Activated gamma-delta T cell (primary cell): ENCODE measurements around the gene ZRANB2.

Experiments
- DNase-seq: peaks from one replicate; lab custom pipeline; 2025; lab: John Stamatoyannopoulos, UW
- total RNA-seq, 2 donors: gene quantifications; one replicate each; lab custom pipeline; 2026; lab: John Stamatoyannopoulos, UW

The ZRANB2 gene, protein sequence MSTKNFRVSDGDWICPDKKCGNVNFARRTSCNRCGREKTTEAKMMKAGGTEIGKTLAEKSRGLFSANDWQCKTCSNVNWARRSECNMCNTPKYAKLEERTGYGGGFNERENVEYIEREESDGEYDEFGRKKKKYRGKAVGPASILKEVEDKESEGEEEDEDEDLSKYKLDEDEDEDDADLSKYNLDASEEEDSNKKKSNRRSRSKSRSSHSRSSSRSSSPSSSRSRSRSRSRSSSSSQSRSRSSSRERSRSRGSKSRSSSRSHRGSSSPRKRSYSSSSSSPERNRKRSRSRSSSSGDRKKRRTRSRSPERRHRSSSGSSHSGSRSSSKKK
- total RNA-seq: 147 to 159 reads per million in 2 donors

DNA sequence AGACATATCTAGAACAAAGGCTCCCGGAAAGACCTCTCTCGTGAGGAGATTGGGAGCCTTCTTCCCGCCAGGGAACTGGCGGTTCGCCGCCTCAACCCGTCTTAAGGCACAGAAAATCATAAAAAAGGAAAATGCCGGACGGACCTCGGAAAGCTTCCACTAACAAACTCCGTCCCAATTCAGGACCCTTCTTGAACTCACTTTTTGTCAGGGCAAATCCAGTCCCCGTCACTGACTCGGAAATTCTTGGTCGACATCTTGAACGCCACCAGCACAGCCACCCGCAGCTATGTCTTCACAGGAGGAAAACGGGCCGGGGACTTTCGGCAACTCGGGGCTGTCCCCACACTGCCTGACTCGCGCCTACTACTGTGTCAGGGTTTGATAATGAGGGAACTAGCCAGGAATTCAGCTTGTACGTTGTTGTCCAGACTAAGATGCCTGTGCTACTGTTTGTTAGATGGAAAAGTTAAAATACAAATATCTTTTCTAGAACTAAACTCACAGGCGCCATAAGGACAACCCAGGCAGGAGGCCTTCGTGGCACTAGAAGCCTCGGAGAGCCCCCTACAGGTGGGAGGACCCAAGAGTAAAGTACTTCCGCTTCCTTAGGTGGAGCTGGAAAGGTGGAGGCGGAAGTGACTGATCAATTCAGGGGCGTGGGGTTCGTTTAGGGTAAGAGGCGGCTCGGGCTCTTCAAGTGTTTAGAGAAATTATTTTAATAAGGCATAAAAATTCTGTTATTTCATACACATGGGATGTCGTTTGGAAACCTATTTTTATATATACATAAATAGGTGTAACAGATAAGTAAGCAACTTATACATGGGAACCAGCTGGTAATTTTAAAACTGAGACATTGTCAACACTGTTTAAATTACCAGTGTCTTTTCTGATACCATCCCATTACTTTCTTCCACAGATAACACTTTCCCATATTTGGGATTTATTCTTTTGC is at the start of gene ZRANB2:
Gene ZRANB2 (minus strand): TSS at position 297 of the 958 bp plus-strand sequence. CDS start 40 bp downstream, at position 257.
- peak; percentile 48 for DNase-seq

- DNase-seq: no peak
Observed at GRCh38 chr1:71128060-71128459, 47.2 kb upstream of the ZRANB2 start.

- no peak for DNase-seq
Observed at GRCh38 chr1:71118086-71118485, 37.3 kb upstream of the ZRANB2 start.

DNA sequence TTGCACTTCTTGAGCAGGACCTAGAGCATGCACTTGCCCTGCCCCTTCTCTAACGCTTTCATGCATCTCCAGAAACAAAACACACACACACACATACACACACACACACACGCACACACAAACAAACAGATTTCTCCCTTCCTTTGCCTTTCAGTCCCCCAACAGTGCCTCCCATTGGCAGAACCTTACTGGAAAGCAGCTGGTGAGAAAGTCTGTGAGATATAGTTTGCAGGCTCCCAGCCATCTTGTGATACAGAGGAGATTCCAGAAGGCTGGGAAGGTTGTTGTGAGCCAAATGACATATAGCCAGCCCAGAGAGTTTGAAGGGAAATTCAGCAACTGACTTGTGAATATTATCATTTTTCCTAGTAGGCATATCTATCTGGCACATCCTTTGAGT is 35.9 kb upstream of the ZRANB2 start:
- no peak for DNase-seq

DNA sequence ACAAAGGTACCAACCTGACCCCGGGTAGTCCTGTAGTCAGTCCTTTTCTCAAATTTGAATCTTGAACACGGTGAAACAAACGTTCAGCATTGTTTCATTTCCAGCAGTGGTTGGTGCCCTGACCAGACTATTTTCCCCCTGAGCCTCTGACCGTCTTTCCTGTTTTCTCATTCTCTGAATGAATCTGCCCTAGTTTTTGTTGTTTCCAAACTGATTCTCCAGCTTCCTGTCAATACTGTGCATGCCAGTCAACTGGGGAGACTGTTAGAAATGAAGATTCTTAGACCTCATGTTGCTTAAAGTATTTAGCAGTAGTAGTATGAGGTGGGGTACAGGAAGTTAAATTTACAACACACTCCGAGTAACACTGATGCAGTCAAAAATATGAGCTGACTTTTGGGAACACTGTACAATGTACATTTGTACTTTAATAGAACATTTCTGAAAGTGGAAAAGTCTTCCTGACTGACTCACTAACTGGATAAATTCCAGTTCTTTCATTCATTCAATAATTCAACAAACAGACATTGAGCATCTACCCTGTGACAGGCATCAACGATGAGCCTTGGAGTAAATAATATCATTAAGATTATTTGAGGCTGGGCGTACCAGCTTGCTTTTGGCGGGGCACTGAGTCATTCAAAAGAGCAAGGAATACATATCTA is 26.0 kb upstream of the ZRANB2 start:
- DNase-seq: no peak

- no peak for DNase-seq
Observed at GRCh38 chr1:71104417-71104816, 23.6 kb upstream of the ZRANB2 start.

GRCh38 chr1:71101839-71102376 is 21.1 kb upstream of the ZRANB2 start:
- DNase-seq: no peak

- DNase-seq: no peak
Observed at GRCh38 chr1:71097428-71097827, 16.6 kb upstream of the ZRANB2 start.

- DNase-seq: no peak
Observed at GRCh38 chr1:71094913-71095312, 14.1 kb upstream of the ZRANB2 start.

- DNase-seq: no peak
Observed at GRCh38 chr1:71093938-71094337, 13.1 kb upstream of the ZRANB2 start.

DNA sequence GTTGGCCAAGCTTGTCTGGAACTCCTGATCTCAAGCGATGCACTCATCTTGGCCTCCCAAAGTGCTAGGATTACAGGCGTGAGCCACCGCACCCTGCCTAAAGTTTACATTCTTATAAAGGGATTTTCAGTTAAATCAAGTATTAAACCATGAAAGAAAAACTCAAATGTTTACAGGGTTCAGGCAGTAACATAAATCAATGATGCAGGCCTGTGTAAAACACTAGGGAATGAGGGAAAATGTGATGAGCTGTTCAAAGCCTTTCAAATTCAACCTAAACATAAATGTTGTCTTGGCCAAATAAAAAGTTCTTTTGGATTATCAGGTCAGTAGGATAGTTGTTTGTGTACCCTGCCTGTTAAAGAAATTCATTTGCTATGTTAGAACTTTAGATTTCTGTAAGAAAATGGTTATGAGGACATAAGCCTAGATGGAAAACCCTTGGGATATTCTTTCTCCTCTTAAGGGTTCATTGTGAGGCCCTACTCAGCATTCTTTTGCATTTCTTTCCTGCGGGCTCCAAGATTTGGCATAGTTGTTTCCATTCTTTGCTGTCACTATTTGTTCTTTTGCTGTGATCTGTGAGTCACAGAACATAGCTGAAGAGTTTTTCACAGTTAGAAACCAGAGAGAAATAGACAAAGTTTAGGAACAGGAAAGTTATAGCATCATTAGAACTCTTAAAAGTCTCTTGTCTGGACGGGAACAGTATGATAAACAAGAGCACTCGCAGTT is 8.9 kb upstream of the ZRANB2 start:
- DNase-seq: no peak

- DNase-seq: no peak
Observed at GRCh38 chr1:71088645-71089287, 7.9 kb upstream of the ZRANB2 start.

GRCh38 chr1:71087713-71088112 is 6.9 kb upstream of the ZRANB2 start:
- no peak for DNase-seq

GRCh38 chr1:71087060-71087459 is 6.2 kb upstream of the ZRANB2 start:
- DNase-seq: no peak

DNA sequence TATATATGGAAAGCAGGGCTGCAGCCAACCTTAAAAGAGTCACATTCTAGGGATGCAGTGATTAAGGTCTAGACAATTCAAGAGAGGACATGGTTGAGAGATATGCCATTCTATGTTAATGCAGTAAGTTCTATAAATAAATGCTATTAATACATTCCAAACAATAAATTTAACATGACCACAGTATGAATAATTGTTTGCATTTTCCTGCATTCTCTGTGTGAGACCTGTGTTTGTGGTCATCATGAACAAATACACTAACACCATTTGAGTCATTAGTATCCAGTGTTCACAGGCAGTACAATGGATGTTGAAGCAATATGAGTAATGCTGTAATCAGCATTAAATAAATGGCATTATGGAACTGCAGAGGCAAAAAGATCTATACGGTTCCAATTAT is 5.5 kb upstream of the ZRANB2 start:
- no peak for DNase-seq

GRCh38 chr1:71083271-71083670 is 2.4 kb upstream of the ZRANB2 start:
- DNase-seq: no peak

DNA sequence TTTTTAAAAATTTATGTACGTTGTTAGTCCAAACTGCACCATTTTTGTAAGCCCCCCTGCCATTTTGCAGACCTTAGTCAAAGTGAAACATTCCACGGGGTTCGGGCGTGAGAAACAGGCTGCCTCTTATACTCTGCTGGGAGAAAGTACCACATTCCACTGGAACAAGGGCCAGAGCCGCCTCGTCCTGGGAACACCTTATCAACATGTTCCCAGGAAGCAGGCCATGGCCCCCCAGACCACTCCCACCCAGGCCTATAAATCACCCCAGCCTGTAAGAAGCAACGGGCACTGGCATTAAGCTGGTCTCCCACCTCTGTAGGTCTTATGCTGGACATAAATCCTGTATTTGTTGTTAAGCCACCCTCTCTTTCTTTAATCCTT is 854 bp upstream of the ZRANB2 start:
- no peak for DNase-seq

DNA sequence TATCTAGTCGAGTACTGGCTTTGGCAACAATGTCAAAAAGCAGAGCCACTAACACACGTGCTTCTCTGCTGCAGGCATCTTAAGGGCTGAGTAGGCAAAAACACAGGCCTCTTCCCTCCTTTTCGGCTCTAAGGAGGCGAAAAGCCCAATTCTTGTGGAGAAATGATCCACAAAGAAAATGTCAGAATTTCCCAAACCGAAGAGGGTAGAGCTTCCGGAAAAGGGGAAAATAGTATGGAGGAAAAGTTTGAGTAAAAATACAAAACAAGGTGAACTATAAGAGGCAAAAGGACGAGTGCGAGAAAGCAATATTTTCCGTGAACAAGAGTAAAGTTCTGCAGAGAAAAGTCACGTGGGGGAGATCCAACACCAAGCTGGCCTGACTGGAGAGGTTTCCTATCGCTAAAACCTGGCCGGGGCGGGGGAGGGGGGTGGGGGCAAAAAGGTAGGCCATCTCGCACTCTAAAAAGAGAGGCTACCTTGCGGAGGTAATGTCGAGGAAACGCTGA is 551 bp downstream of the ZRANB2 start:
- no peak for DNase-seq

- DNase-seq: no peak
Observed at GRCh38 chr1:71074681-71075080, 6.2 kb downstream of the ZRANB2 start.

DNA sequence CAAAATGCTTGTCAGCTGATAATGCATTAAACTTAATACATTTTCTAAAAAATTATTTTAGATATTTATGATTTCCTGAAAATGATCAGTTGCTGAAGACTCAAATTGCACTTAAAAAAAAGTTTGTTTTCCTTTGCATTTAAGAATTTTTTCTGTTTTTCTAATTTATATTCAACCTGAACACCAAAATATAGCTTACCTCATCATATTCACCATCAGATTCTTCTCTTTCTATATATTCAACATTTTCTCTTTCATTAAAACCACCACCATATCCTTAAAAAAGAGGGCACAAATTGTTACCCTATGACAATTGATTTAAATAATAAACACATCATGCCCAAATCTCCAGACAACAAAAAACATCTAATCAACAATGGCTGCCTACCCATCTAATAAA is 8.6 kb downstream of the ZRANB2 start:
- DNase-seq: no peak

DNA sequence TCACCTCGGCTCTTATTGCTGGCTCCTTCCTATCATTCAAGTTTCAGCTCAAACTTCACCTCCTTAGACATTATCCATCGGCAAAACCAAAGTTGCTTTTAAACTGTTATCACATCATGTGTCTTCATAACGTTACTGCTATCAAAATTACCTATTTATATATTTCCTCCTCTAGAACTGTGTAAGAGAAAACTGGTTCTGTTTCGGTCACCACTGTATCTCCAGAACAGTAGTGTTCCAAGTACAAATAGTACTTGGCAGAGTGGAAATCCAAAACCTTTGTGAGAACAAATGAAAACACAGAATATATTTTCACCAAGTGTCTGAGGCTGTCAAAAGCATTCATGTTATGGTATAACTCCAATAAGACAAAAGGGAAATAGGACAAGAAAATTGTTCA is 9.1 kb downstream of the ZRANB2 start:
- no peak for DNase-seq
